SK-N-SH treated with all-trans-retinoic acid at 6 μM for 48 hours (cell line): ENCODE results near the gene HCFC1.

Source experiments
- ATAC-seq: fragments of 200-7000 bp; cut with Tn5 transposase; 3 replicates; pipeline ENCODE4 v1.9.1; 2020; ENCODE audit warnings: mild to moderate bottlenecking, moderate library complexity
- ARNTL ChIP-seq: fragments of 450-650 bp; formaldehyde crosslinking; IDR thresholded peaks from 2 replicates; pipeline ENCODE4 v1.5.0; 2020; ENCODE audit warnings: low read depth, mild to moderate bottlenecking, moderate library complexity, borderline replicate concordance
- BACH2 ChIP-seq: fragments of 250-450 bp; sonication (Bioruptor Pico); IDR thresholded peaks from 2 replicates; pipeline ENCODE4 v1.9.0; 2021; ENCODE audit warnings: mild to moderate bottlenecking, borderline replicate concordance
- CSDC2 ChIP-seq: fragments of 250-450 bp; sonication (Bioruptor Pico); IDR thresholded peaks from 2 replicates; pipeline ENCODE4 v1.5.0; 2020; ENCODE audit warnings: mild to moderate bottlenecking, moderate library complexity
- ESRRG ChIP-seq: fragments of 250-450 bp; sonication (Bioruptor Pico); IDR thresholded peaks from 2 replicates; pipeline ENCODE4 v1.6.1; 2021; ENCODE audit warnings: mild to moderate bottlenecking
- GLIS3 ChIP-seq: fragments of 250-450 bp; sonication (Bioruptor Pico); IDR thresholded peaks from 2 replicates; pipeline ENCODE4 v1.5.0; 2020; ENCODE audit warnings: mild to moderate bottlenecking, moderate library complexity
- ISL1 ChIP-seq: fragments of 250-450 bp; sonication (Bioruptor Pico); IDR thresholded peaks from 2 replicates; pipeline ENCODE4 v2.1.2; 2022; ENCODE audit warnings: mild to moderate bottlenecking, moderate library complexity
- OSR1 ChIP-seq: fragments of 250-450 bp; sonication (Bioruptor Pico); IDR thresholded peaks from 2 replicates; pipeline ENCODE4 v1.8.0; 2022; ENCODE audit warnings: moderate library complexity, mild to moderate bottlenecking, inconsistent platforms
- PPARA ChIP-seq: fragments of 250-450 bp; sonication (Bioruptor Pico); IDR thresholded peaks from 2 replicates; pipeline ENCODE4 v1.5.0; 2020; ENCODE audit warnings: mild to moderate bottlenecking, borderline replicate concordance
- RARB ChIP-seq: fragments of 250-450 bp; sonication (Bioruptor Pico); IDR thresholded peaks from 2 replicates; pipeline ENCODE4 v1.8.0; 2021; ENCODE audit warnings: mild to moderate bottlenecking, moderate library complexity
- SNAI2 ChIP-seq: fragments of 250-450 bp; sonication (Bioruptor Pico); IDR thresholded peaks from 2 replicates; pipeline ENCODE4 v1.5.0; 2020; ENCODE audit warnings: mild to moderate bottlenecking, moderate library complexity
- ZC3H10 ChIP-seq: fragments of 250-450 bp; sonication (Bioruptor Pico); IDR thresholded peaks from 2 replicates; pipeline ENCODE4 v1.5.1; 2021; ENCODE audit warnings: mild to moderate bottlenecking, moderate library complexity
- ZFP3 ChIP-seq: fragments of 250-450 bp; sonication (Bioruptor Pico); IDR thresholded peaks from 2 replicates; pipeline ENCODE4 v1.5.0; 2020; ENCODE audit warnings: mild to moderate bottlenecking, moderate library complexity
- ZFP30 ChIP-seq: fragments of 450-650 bp; formaldehyde crosslinking; IDR thresholded peaks from 2 replicates; pipeline ENCODE4 v1.5.0; 2022; ENCODE audit warnings: mild to moderate bottlenecking, moderate library complexity
- ZNF565 ChIP-seq: fragments of 450-650 bp; formaldehyde crosslinking; conservative IDR thresholded peaks from 2 replicates; pipeline ENCODE4 v1.5.0; 2020; ENCODE audit warnings: low read depth, mild to moderate bottlenecking, moderate library complexity
- ZNF70 ChIP-seq: fragments of 450-650 bp; formaldehyde crosslinking; IDR thresholded peaks from 2 replicates; pipeline ENCODE4 v1.5.0; 2020; ENCODE audit warnings: mild to moderate bottlenecking, moderate library complexity
- ZNF8 ChIP-seq: fragments of 450-650 bp; formaldehyde crosslinking; IDR thresholded peaks from 2 replicates; pipeline ENCODE4 v1.5.0; 2020; ENCODE audit warnings: mild to moderate bottlenecking, moderate library complexity
- TF ChIP-seq, protein P1 (sequence below): fragments of 250-450 bp; sonication (Bioruptor Pico); IDR thresholded peaks from 2 replicates; pipeline ENCODE4 v1.8.0; 2021; ENCODE audit warnings: low read depth, mild to moderate bottlenecking, moderate library complexity, borderline replicate concordance
- TF ChIP-seq, protein P2 (sequence below): fragments of 250-450 bp; sonication (Bioruptor Pico); IDR thresholded peaks from 2 replicates; pipeline ENCODE4 v1.5.1; 2020; ENCODE audit warnings: low read depth, mild to moderate bottlenecking, moderate library complexity
- TF ChIP-seq, protein P3 (sequence below): fragments of 250-450 bp; sonication (Bioruptor Pico); IDR thresholded peaks from 2 replicates; pipeline ENCODE4 v1.5.1; 2021; ENCODE audit warnings: mild to moderate bottlenecking, moderate library complexity
- TF ChIP-seq, protein P4 (sequence below): fragments of 250-450 bp; sonication (Bioruptor Pico); IDR thresholded peaks from 2 replicates; pipeline ENCODE4 v1.5.0; 2020; ENCODE audit warnings: mild to moderate bottlenecking, moderate library complexity

The HCFC1 gene

DNA sequence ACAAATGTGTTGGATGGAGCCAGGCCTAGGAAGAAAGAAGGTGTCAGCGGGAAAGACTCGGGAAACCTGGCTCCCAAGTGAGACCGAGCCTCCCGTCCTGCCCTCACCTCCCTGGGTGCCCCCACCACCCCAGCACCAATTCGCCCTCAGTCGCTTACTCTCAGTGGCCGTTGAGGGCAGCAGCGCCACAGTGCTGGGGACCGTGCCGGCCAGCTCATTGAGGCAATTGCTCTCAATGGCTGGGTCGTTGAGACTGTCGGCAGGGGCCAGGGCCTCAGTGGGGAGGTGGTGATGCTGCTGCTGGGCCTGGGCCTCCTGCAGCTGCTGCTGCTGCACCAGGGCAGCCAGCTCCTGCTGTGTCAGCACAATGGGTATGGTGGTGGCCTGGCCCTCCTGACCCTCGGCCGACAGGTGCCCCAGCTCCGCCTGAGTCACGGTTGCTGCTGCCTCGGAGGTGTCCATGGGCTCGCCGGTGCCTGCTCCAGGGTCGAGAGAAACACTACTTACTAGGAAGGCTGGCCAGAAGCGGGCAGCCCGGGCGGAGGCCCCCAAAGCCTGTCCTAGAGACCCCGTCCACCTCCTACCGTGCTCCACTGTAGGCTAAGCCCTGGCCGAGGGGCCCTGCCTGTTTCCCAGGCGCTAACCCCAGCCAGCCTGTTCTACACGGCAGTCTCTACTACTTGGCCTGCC, 19.8 kb downstream of the HCFC1 start (continued):
- TF ChIP-seq, protein P1, sequence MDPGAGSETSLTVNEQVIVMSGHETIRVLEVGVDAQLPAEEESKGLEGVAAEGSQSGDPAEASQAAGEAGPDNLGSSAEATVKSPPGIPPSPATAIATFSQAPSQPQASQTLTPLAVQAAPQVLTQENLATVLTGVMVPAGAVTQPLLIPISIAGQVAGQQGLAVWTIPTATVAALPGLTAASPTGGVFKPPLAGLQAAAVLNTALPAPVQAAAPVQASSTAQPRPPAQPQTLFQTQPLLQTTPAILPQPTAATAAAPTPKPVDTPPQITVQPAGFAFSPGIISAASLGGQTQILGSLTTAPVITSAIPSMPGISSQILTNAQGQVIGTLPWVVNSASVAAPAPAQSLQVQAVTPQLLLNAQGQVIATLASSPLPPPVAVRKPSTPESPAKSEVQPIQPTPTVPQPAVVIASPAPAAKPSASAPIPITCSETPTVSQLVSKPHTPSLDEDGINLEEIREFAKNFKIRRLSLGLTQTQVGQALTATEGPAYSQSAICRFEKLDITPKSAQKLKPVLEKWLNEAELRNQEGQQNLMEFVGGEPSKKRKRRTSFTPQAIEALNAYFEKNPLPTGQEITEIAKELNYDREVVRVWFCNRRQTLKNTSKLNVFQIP, result no peak

DNA sequence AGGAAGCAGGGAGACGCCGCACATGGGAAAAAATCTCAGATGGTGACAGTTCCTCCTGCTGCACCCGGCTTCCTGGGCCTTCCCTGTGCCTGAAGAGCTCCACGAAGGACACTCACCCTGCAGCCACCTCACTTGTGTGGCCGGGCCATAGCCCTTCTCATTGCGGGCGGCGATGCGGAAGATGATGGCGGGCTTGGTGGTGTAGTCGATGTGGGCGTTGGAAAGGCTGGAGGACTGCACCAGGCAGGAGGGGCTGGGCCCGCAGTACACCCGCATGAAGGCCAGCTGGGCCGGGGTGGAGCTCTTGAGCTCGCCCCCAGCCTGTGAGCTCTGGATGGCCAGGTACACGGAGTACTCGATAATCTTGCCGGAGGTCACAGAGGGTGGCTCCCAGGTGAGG, 21.5 kb downstream of the HCFC1 start:
- TF ChIP-seq ESRRG (CRISPR knock-in tag) (no peak), OSR1 (CRISPR knock-in tag) (no peak), CSDC2 (CRISPR knock-in tag) (no peak)
- ATAC-seq, result no peak

DNA sequence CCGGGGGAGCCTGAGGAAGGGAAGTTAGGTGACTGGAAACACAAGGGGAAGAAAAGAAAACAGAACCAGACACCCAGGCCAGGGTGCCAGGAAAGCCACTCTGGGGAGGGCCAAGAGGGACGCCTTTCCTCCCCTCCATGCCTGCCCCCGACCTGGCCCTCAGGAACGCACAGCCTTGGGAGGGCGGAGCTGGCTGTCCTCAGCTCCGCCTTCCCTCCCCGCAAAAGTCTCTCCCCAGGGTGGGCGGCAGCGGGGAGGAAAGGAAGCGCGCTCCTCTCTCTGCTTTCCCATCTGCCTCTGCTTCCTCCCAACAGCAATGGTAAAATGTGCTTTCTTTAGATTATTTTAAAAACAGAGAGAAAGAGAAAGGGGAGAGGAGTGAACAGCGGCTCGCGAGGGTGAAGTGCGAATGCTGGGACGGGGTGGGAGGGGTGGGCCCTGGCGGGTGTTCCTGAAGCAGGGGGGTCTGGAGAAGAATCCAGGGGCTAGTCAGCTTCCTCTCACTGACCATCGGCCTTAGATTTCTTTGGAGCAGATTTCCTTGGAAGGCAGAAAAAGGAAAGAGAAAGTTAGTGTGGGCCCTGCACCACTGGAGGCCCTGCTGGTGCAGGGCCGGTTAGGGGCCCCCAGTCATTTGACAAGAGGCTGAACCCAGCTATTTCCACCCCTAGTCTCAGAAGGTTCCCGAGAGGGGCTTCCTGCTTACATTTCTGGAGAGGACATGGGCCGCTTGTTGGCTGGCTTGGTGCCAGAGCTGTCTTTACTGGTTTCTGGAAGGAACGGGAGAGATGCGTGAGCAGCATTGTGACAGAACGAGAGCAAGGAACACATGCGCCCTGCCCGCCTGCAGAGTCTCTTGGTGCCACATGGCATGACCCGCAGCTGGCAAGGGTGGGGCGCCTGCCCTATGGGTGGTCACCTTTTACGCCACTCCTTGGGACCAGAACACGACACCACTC, 22.5 kb downstream of the HCFC1 start:
- ATAC-seq, result no peak
- no peak for TF ChIP-seq ZNF8 (CRISPR knock-in tag)
- no peak for TF ChIP-seq ZNF565
- TF ChIP-seq, protein P2, sequence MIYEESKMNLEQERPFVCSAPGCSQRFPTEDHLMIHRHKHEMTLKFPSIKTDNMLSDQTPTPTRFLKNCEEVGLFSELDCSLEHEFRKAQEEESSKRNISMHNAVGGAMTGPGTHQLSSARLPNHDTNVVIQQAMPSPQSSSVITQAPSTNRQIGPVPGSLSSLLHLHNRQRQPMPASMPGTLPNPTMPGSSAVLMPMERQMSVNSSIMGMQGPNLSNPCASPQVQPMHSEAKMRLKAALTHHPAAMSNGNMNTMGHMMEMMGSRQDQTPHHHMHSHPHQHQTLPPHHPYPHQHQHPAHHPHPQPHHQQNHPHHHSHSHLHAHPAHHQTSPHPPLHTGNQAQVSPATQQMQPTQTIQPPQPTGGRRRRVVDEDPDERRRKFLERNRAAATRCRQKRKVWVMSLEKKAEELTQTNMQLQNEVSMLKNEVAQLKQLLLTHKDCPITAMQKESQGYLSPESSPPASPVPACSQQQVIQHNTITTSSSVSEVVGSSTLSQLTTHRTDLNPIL (CRISPR knock-in tag), result no peak

DNA sequence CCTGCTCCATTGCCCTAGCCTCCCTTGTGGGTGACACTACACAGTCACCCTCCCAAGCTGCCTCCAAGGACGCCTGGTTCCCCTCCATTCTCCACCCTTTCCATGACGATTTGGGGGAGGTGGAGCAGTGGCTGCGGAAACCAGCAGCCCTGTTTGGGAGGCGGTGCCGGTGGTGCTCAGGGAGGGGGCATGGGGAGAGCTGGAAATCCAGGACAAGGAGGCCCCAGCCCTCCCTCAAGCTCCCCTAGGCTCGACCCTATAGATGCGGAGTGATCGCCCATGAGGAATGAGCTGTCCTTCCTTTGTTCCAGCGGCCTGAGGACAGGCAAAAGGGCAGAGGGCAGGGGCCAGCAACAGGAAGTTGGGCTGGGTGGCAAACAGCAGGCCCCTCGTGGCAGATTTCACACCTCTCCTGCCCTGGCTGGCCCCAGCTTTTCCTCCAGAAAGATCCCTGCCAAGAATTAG, 23.6 kb downstream of the HCFC1 start:
- no peak for TF ChIP-seq ARNTL (CRISPR knock-in tag)
- TF ChIP-seq ISL1 (CRISPR knock-in tag), result no peak
- no peak for TF ChIP-seq ZC3H10 (CRISPR knock-in tag)
- TF ChIP-seq RARB (CRISPR knock-in tag), result no peak
- TF ChIP-seq SNAI2 (CRISPR knock-in tag), result no peak
- no peak for TF ChIP-seq BACH2
- no peak for TF ChIP-seq OSR1 (CRISPR knock-in tag)
- ATAC-seq, result no peak

DNA sequence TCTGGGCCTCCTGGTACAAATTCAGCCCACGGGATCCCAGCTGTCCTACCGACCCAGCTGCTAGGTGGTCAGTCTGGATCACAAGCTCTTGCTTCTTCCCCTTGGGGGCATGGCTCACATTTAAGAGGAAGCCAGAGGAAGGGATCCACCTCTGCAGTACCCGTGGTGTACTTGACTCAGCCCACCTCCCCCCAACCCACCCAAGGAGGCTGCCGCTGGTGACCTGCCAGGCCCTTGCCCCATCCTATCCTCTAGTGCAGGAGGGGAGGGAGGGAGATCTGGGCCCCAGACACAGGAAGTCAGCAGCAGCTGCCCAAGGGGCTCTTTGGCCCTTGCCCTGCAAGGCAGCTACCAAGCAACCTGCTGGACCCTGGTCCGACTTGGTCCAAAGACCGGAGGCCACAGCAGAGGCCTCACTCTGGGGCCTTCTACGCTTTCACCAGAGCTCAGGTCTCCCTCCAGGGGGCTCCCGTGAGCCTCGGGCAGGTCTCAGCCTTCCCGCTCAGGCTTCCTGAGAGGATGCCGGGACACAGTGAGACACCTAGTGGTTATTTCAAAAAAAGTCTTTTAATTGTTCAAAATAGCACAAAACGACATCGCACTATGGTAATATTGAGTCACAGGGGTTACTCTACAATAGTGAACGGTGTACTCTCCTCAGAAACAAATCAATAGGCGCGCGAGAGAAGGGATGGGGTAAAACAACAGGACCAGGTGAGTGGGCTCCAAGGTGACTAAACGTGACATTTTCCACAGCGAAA, 24.4 kb downstream of the HCFC1 start:
- TF ChIP-seq ZNF70 (no peak), GLIS3 (CRISPR knock-in tag) (no peak), CSDC2 (CRISPR knock-in tag) (no peak), ZFP30 (CRISPR knock-in tag) (no peak), PPARA (CRISPR knock-in tag) (no peak)
- ATAC-seq, result peak; percentile 91

DNA sequence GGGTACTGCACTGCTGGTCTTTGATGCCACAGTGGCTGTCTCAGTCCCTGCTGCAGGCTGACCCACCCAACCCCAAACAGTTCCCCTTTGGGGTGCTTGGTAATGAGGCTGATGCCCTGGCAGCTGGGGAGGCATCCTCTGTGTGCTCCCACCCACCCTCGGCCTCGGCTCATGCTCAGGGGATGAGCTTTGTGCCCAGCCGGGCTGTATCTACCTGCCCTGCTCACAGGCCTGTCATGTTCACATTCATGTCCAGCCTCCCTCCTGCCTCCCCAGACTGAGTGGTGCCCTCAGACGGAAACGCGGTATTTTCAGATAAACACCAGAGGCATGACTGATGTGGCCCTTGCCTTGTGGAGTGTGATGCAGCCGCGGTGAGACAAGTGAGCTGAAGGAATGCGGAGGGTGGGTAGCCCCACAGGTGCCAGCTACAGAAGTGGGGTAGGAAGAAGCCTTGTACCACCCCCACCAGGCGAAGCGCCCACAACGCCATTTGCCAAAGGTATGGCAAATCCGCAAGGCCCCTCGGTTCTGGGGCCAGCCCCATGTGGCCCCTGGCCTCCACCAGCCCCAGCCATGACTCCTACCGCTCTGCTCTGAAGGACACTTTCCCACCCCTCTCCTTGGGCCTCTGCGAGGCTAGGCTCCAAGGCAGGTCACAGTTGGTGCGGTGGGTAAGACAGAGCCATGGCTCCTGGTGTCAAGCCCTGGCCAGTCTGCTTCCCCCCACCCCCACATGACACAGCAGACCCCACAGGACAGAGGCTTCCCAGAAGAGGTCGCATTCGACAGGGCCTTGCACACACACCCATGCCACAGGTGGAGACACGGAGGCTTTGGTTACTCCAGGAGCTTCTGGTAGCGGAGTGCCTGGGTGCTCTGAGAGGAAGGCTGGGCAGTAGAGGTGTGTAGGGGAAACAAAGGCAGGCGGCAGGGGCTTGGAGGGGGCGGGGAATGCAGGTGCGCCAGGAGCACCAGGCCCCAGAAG, 25.4 kb downstream of the HCFC1 start:
- no peak; the same call in 2 of the 3 replicates for ATAC-seq
- no peak for TF ChIP-seq ESRRG (CRISPR knock-in tag)
- TF ChIP-seq, protein P1, result no peak
- TF ChIP-seq, protein P3, sequence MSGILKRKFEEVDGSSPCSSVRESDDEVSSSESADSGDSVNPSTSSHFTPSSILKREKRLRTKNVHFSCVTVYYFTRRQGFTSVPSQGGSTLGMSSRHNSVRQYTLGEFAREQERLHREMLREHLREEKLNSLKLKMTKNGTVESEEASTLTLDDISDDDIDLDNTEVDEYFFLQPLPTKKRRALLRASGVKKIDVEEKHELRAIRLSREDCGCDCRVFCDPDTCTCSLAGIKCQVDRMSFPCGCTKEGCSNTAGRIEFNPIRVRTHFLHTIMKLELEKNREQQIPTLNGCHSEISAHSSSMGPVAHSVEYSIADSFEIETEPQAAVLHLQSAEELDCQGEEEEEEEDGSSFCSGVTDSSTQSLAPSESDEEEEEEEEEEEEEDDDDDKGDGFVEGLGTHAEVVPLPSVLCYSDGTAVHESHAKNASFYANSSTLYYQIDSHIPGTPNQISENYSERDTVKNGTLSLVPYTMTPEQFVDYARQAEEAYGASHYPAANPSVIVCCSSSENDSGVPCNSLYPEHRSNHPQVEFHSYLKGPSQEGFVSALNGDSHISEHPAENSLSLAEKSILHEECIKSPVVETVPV (CRISPR knock-in tag), result no peak
- TF ChIP-seq, protein P4, sequence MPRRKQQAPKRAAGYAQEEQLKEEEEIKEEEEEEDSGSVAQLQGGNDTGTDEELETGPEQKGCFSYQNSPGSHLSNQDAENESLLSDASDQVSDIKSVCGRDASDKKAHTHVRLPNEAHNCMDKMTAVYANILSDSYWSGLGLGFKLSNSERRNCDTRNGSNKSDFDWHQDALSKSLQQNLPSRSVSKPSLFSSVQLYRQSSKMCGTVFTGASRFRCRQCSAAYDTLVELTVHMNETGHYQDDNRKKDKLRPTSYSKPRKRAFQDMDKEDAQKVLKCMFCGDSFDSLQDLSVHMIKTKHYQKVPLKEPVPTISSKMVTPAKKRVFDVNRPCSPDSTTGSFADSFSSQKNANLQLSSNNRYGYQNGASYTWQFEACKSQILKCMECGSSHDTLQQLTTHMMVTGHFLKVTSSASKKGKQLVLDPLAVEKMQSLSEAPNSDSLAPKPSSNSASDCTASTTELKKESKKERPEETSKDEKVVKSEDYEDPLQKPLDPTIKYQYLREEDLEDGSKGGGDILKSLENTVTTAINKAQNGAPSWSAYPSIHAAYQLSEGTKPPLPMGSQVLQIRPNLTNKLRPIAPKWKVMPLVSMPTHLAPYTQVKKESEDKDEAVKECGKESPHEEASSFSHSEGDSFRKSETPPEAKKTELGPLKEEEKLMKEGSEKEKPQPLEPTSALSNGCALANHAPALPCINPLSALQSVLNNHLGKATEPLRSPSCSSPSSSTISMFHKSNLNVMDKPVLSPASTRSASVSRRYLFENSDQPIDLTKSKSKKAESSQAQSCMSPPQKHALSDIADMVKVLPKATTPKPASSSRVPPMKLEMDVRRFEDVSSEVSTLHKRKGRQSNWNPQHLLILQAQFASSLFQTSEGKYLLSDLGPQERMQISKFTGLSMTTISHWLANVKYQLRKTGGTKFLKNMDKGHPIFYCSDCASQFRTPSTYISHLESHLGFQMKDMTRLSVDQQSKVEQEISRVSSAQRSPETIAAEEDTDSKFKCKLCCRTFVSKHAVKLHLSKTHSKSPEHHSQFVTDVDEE (CRISPR knock-in tag), result no peak
- TF ChIP-seq OSR1 (CRISPR knock-in tag), result no peak
- no peak for TF ChIP-seq ZFP30 (CRISPR knock-in tag)
- TF ChIP-seq ZNF565, result no peak
- no peak for TF ChIP-seq ZFP3 (CRISPR knock-in tag)
- no peak for TF ChIP-seq BACH2
- TF ChIP-seq CSDC2 (CRISPR knock-in tag), result no peak
- no peak for TF ChIP-seq ZNF8 (CRISPR knock-in tag)
